IMR-90 (cell line): ENCODE measurements around the gene HLA-DRB1. TPM values are rescaled to one million over a fixed set of nuclear protein-coding genes. Genes with fewer than 3 reads are reported as not detected.

ENCODE experiments used
- ATAC-seq: fragments of 200-7000 bp; cut with Tn5 transposase; 2 replicates; pipeline ENCODE4 v1.9.1; 2020; ENCODE audit warnings: low read depth, mild to moderate bottlenecking, moderate library complexity
- BruUV-seq: library from RNA; stranded (reverse); fragments of 400-500 nt; replicated peaks from 2 replicates; lab custom pipeline; 2021; lab: Mats Ljungman, UMichigan
- CTCF ChIA-PET: fragments of 300-600 bp; formaldehyde crosslinking; extraction: SDS; loops from one replicate; lab custom pipeline; 2021; ENCODE audit warnings: antibody characterized with exemption; lab: Yijun Ruan, JAX
- POLR2A ChIA-PET: fragments of 300-600 bp; sonication (Branson Sonifier 250); formaldehyde crosslinking; loops from one replicate; lab custom pipeline; 2022; ENCODE audit warnings: antibody characterized with exemption; ENCODE audit not compliant: unreplicated experiment; lab: Charles Lee
- DNase-seq: peaks from one replicate; pipeline ENCODE4 v3.0.0; 2013
- H2AFZ ChIP-seq: replicated peaks from 2 replicates; pipeline ENCODE3; 2013; ENCODE audit warnings: low read length, mild to moderate bottlenecking; ENCODE audit not compliant: poor library complexity
- H2AK5ac ChIP-seq: 2 replicates; pipeline ENCODE4 v1.6.1; 2013; ENCODE audit warnings: low read depth, low read length, inconsistent platforms
- H2AK9ac ChIP-seq: replicated peaks from 2 replicates; pipeline ENCODE3; 2013; ENCODE audit warnings: mild to moderate bottlenecking, low read depth, low read length, moderate library complexity; ENCODE audit not compliant: poor library complexity
- H2BK120ac ChIP-seq: 2 replicates; pipeline ENCODE4 v1.6.1; 2013; ENCODE audit warnings: low read depth, low read length, inconsistent platforms
- H2BK15ac ChIP-seq: 3 replicates; pipeline ENCODE4 v1.6.1; 2013; ENCODE audit warnings: low read depth, low read length, inconsistent platforms
- H2BK20ac ChIP-seq: 2 replicates; pipeline ENCODE4 v1.6.1; 2013; ENCODE audit warnings: low read depth, mild to moderate bottlenecking, inconsistent platforms, low read length, moderate library complexity
- H2BK5ac ChIP-seq: 2 replicates; pipeline ENCODE4 v1.6.1; 2013; ENCODE audit warnings: mild to moderate bottlenecking, low read depth, low read length, inconsistent platforms; ENCODE audit not compliant: poor library complexity, severe bottlenecking
- H3K14ac ChIP-seq: replicated peaks from 2 replicates; pipeline ENCODE4 v1.6.1; 2013; ENCODE audit warnings: low read depth, low read length, inconsistent platforms
- H3K18ac ChIP-seq: 2 replicates; pipeline ENCODE4 v1.6.1; 2013; ENCODE audit warnings: low read depth, low read length, control low read depth
- H3K23ac ChIP-seq: 2 replicates; pipeline ENCODE4 v1.6.1; 2013; ENCODE audit warnings: low read depth, low read length, inconsistent platforms
- H3K27ac ChIP-seq: 2 replicates; pipeline ENCODE4 v1.5.1; 2013; ENCODE audit warnings: mild to moderate bottlenecking, control low read depth, low read length; ENCODE audit not compliant: insufficient read depth
- H3K27me3 ChIP-seq: 2 replicates; pipeline ENCODE4 v1.6.1; 2013; ENCODE audit warnings: low read length; ENCODE audit not compliant: control insufficient read depth, insufficient read depth
- H3K36me3 ChIP-seq: 2 replicates; pipeline ENCODE4 v1.6.1; 2013; ENCODE audit warnings: low read length, mixed read lengths; ENCODE audit not compliant: control insufficient read depth, insufficient read depth
- H3K4ac ChIP-seq: 2 replicates; pipeline ENCODE4 v1.6.1; 2013; ENCODE audit warnings: low read depth, low read length, inconsistent platforms
- H3K4me1 ChIP-seq: 2 replicates; pipeline ENCODE4 v1.6.1; 2013; ENCODE audit warnings: low read length, mixed read lengths; ENCODE audit not compliant: control insufficient read depth, insufficient read depth
- H3K4me2 ChIP-seq: 2 replicates; pipeline ENCODE4 v1.6.1; 2013; ENCODE audit warnings: low read depth, mild to moderate bottlenecking, control low read depth, low read length, moderate library complexity
- H3K4me3 ChIP-seq: 2 replicates; pipeline ENCODE4 v1.5.1; 2013; ENCODE audit warnings: low read depth, mild to moderate bottlenecking, control low read depth, low read length, moderate library complexity; ENCODE audit not compliant: insufficient read depth
- H3K56ac ChIP-seq: 2 replicates; pipeline ENCODE4 v1.6.1; 2013; ENCODE audit warnings: low read length, inconsistent platforms; ENCODE audit not compliant: insufficient read depth; ENCODE audit errors: extremely low read depth
- H3K79me1 ChIP-seq, 2 experiments: 2 replicates each; pipeline ENCODE4 v1.6.1; 2013; ENCODE audit warnings: low read length in 2 of 2, inconsistent platforms in 1 of 2, low read depth in 1 of 2
- H3K9ac ChIP-seq: 2 replicates; pipeline ENCODE4 v1.6.1; 2013; ENCODE audit warnings: low read depth, low read length, control low read depth
- H3K9me1 ChIP-seq: 2 replicates; pipeline ENCODE4 v1.6.1; 2013; ENCODE audit warnings: low read length, inconsistent platforms; ENCODE audit not compliant: insufficient read depth
- H3K9me3 ChIP-seq: 2 replicates; pipeline ENCODE4 v1.6.1; 2013; ENCODE audit warnings: low read length; ENCODE audit not compliant: control insufficient read depth, insufficient read depth
- H4K20me1 ChIP-seq: 2 replicates; pipeline ENCODE4 v1.6.1; 2013; ENCODE audit warnings: low read length, inconsistent platforms; ENCODE audit not compliant: insufficient read depth
- H4K5ac ChIP-seq: 2 replicates; pipeline ENCODE4 v1.6.1; 2013; ENCODE audit warnings: mild to moderate bottlenecking, low read depth, low read length, control low read depth
- H4K8ac ChIP-seq, 2 experiments: 2 replicates each; pipeline ENCODE4 v1.6.1; 2013; ENCODE audit warnings: low read depth in 2 of 2, low read length in 2 of 2, control low read depth in 1 of 2, inconsistent platforms in 1 of 2
- H4K91ac ChIP-seq: 2 replicates; pipeline ENCODE4 v1.6.1; 2013; ENCODE audit warnings: low read depth, low read length, inconsistent platforms; ENCODE audit not compliant: insufficient read depth
- MAFK ChIP-seq: IDR thresholded peaks from 2 replicates; pipeline ENCODE4 v1.6.1; 2012; ENCODE audit warnings: low read depth, low read length, improper control_type of control experiment
- MXI1 ChIP-seq: IDR thresholded peaks from 2 replicates; pipeline ENCODE4 v1.6.1; 2012; ENCODE audit warnings: low read depth, mild to moderate bottlenecking, low read length, moderate library complexity, borderline replicate concordance
- RFX5 ChIP-seq: IDR thresholded peaks from 2 replicates; pipeline ENCODE4 v1.8.0; 2012; ENCODE audit warnings: low read depth, mild to moderate bottlenecking, low read length, moderate library complexity
- dilution Hi-C: fragments of 300-500 bp; cut with HindIII; formaldehyde crosslinking; loops from one replicate; pipeline ENCODE4 v1.14.3; 2018; ENCODE audit warnings: low sequenced_read_pairs; ENCODE audit not compliant: unreplicated experiment
- in situ Hi-C: fragments of 300-500 bp; cut with MboI; formaldehyde crosslinking; loops from 3 replicates; pipeline ENCODE4 v1.14.3; 2019; ENCODE audit warnings: low sequenced_read_pairs, inconsistent platforms, mixed read lengths
- intact Hi-C: fragments of 100-400 bp; cut with micrococcal nuclease; formaldehyde crosslinking; loops from 2 replicates; pipeline ENCODE4 v1.10.0; 2022
- polyA plus RNA-seq, 3 experiments: library from polyadenylated mRNA; depleted of rRNA; stranded (reverse); fragments of >200 nt; gene quantifications; 2 replicates each; pipeline ENCODE4 v1.2.3, GENCODE V29; 2012; ENCODE audit warnings: low replicate concordance in 1 of 3
- total RNA-seq: library from RNA; depleted of rRNA; stranded (reverse); fragments of >200 nt; gene quantifications from 2 replicates; pipeline ENCODE4 v1.2.3, GENCODE V29; 2012

HLA-DRB1 gene
- total and polyA plus RNA-seq, 2 of the 4 experiments (the other 2 are of a cell fraction) = not detected

DNA sequence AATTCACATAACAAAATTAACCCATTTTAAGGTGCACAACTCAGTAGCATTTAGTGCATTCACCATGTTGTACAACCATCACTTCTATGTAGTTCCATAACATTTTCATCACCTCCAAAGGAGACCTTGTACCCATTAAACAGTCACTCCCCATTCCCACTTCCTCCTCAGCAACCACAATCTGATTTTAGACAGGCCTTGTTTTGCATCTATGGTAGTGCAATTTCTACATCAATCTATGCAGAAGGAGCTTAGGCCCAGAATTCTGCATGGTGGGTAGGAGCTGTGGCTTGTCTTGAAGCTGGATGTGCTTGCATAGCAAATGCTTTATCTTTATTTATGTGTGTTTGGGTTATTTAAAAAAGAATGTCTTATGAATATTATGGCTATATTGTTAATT is 34.0 kb upstream of the HLA-DRB1 start:
- ChIA-PET CTCF (no interaction called here), POLR2A (no interaction called here)
- intact Hi-C loops = no loop called here
- ATAC-seq = no peak
- H3K9me3 ChIP-seq = no peaks in the 10 kb centered on the region
- H3K79me1 ChIP-seq = no peaks in the 10 kb centered on the region
- H2AK9ac ChIP-seq = no peak overlapping the region
- no peak for DNase-seq
- H2AK5ac ChIP-seq = no peak overlapping the region
- H3K27me3 ChIP-seq = no peaks in the 10 kb centered on the region
- BruUV-seq = no TSS peak
- no peaks in the 10 kb centered on the region for H3K9me1 ChIP-seq
- H3K27ac ChIP-seq = no peak overlapping the region
- no peak overlapping the region for H4K8ac ChIP-seq
- H2BK5ac ChIP-seq = no peak overlapping the region
- no peak overlapping the region for H3K18ac ChIP-seq
- dilution Hi-C loops = no loop called here
- H3K4me2 ChIP-seq = no peak overlapping the region
- no peak overlapping the region for H2BK20ac ChIP-seq
- H3K4me3 ChIP-seq = no peak overlapping the region
- H3K9ac ChIP-seq = no peak overlapping the region
- no peak overlapping the region for H3K23ac ChIP-seq
- no peak overlapping the region for H3K56ac ChIP-seq
- H2AFZ ChIP-seq = no peak overlapping the region
- H3K36me3 ChIP-seq = no peaks in the 10 kb centered on the region
- in situ Hi-C loops = no loop called here
- no peak overlapping the region for H3K4ac ChIP-seq
- TF ChIP-seq MAFK (no peak), MXI1 (no peak), RFX5 (no peak)
- H2BK120ac ChIP-seq = no peak overlapping the region
- no peaks in the 10 kb centered on the region for H4K20me1 ChIP-seq
- H3K14ac ChIP-seq = no peak overlapping the region
- no peaks in the 10 kb centered on the region for H3K4me1 ChIP-seq
- no peak overlapping the region for H2BK15ac ChIP-seq
- H4K5ac ChIP-seq = no peak overlapping the region
- H4K91ac ChIP-seq = no peak overlapping the region
